Fibroblast of the conjunctiva (primary cell): ENCODE measurements around the gene IST1.
"Not testable (repeated sequence)": the region's sequence is repeated elsewhere in the genome, so short reads cannot be mapped to it uniquely, and the experiment has no call there.

Experiments
- DNase-seq: peaks from one replicate; pipeline ENCODE4 v3.0.0-alpha.2; 2010; ENCODE audit warnings: low read depth

The IST1 gene

DNA sequence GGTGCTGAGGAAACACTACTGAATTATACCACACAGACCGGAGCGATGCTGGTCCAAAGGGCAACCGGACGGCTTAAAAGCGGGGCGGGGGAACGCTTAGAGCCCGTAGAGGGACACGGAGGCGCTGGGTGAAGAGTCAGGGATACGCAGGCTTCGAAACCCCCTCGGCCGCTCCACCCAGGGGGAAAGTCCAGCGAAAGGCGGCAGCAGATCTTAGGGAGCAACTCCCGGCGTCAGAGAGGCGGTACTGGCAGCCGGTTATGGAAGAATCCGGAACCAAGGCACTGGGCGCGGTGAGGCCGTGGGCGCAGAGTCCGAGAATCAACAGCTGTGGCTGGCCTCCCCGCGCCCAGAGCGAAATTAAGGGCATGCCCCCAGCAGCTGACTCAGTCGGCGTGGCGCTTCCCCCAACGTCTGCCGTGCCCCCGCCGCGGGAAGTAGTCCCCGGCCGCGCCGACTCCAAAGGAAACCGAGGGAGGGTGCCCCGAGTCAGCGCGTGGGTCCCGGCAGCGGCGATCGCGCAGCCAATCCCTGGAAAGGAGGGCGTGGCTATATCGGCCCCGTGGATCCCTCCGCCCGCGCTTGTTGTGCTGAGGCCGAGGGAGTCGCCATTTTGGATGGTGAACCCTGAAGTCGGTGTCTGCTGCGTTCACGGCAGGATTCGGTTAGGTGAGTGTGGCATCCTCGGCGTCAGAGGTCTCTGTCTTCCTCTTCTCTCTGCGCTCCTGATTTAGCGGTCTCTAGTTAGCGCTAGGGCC, at the start of gene IST1:
IST1 (plus strand) TSS at position 611 of the 758 bp plus-strand sequence. CDS start 20,110 bp downstream, outside the sequence.
- DNase-seq, result peak; percentile 96

- peak; percentile 83 for DNase-seq
Observed at GRCh38 chr16:71845639-71846430, 49.5 kb upstream of the IST1 start, which contains the start of gene ATXN1L. TSS of gene ATXN1L (plus strand) at chr16:71845976. CDS start at chr16:71849741, 3,765 bp downstream.

- no peak for DNase-seq
Observed at GRCh38 chr16:71846431-71846830, 48.9 kb upstream of the IST1 start.

DNA sequence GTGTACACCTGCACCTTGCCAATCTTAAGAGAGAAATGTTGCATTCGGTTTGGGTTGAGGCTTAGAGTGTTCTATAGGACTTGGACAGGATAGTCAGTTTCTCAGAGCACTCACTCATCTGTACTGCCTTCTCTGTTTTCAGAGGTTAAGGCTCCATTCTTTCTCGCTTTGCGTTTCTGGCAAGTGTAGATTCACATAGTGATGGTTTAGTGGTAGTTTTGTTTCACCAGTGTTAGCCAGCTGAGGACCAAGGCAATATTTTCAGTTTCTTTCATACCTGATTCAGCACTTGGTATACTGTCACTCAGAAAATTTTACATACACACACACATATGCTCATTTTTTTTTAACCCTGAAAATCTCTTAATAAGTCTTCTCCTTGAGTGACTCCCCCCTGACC, 48.2 kb upstream of the IST1 start:
- DNase-seq, result no peak

- DNase-seq, result no peak
Observed at GRCh38 chr16:71848622-71849021, 46.7 kb upstream of the IST1 start.

DNA sequence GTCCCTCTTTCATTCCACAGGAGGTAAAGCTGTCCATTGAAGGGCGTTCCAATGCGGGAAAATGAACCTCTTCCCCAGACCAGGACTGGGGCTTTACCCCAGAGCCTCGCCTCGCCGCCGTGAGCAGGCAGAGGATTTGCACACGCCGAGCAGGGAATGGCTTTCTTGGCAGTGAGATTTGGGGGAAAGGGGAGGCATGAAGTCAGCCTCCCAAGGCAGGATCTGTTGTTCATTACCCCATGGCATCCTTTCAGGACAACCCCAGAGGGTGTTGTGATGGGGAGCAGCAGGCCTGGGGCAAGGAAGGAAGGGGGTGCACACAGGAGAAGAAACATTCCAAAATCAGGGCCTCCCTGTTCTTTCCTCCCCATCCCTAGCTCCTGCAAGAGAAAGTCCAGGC, 43.6 kb upstream of the IST1 start:
- peak; percentile 24 for DNase-seq

DNA sequence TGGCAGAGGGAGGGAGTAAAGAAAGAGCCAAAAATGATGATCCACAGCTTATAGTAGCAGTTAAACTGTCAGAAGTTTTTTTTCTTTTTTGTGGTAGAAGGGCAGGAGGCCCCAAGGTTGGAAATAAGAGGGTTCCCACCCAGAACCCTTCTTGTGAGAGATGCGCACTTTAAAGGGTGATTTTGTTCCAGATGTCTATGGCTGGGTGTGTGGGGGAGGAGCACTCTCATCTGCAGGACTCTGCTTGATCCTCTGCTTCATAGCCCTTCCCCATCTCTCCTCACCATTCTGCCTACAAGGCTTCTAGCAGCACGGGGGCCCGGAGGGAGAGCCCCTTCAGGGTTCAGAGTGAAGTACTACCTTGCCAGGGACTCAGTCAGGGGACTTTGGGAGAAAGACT, 43.2 kb upstream of the IST1 start:
- DNase-seq, result no peak

- no peak for DNase-seq
Observed at GRCh38 chr16:71852561-71852960, 42.8 kb upstream of the IST1 start.

- DNase-seq, result no peak
Observed at GRCh38 chr16:71853413-71853812, 41.9 kb upstream of the IST1 start.

- DNase-seq, result no peak
Observed at GRCh38 chr16:71854369-71854948, 40.9 kb upstream of the IST1 start.

DNA sequence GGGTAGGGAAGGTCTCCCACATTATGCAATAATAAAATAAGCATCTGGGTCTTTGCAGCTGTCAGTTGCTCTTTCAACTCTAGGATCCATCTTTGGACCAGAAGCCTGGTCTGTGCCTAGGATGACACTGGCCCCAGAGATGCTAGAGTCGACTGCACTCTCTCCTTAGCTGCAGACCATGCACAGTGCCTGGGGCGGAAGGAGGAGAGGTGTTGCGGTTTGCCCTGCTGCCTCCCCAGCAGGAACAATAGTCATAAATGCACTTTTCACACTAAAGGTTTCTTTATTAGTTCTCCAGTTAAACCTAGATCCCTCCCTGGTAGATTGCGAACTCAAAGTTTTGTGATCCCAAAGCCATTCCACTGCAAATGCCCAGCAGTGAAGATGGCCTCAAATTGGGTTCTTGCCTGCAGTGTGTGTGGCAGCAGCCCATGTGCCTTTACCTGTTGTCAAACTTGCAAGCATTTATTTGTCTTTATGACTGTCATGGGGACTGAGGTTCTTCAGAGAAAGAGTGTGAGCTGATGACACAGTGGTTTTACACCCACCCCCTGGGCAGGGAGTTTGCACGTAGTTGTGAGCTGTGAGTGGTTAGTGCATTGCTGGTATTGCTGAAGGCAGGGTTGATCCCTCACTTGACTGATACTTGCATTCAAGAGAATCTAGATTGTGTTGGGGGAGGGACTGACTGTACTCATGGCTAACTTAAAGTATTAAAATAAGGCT, 39.2 kb upstream of the IST1 start:
- no peak for DNase-seq

DNA sequence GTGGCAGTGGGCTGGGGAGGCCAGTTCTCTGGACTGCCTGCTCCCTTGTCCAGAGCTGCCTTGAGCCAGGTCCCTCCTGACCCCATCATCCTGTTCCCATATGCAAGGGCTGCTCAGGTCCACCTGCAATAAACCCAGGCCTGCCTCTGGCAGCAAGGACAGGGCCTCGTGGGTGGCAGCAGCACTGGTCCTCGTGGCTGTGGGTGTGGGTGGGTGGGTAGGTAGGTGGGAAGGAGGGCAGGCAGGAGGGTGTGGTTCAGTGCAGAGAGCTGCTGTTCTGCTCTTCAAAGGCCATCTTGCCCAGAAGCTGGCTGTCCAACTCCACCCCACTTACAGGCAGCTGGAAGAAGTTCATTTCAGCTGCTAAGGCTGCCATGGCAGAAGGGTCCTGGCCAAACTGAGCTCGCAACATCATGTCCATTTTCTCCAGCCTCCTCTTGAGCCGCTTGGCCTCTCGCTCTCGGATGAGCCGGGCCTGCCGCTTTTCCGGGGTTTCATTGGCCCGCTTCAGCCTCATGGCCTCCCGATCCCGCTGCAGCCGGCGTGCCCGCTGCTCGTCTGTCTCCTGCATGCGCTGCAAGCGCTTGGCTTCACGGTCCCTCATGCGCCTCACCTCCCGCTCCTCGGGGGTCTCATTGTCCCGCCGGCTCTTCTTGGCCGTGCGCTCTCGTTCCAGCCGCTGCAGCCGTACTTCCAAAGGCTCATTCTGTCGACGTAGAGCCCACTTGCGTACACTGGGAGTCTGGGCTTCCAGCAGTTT, 35.4 kb upstream of the IST1 start:
- DNase-seq, result no peak

GRCh38 chr16:71863995-71864394, 31.3 kb upstream of the IST1 start:
- no peak for DNase-seq

DNA sequence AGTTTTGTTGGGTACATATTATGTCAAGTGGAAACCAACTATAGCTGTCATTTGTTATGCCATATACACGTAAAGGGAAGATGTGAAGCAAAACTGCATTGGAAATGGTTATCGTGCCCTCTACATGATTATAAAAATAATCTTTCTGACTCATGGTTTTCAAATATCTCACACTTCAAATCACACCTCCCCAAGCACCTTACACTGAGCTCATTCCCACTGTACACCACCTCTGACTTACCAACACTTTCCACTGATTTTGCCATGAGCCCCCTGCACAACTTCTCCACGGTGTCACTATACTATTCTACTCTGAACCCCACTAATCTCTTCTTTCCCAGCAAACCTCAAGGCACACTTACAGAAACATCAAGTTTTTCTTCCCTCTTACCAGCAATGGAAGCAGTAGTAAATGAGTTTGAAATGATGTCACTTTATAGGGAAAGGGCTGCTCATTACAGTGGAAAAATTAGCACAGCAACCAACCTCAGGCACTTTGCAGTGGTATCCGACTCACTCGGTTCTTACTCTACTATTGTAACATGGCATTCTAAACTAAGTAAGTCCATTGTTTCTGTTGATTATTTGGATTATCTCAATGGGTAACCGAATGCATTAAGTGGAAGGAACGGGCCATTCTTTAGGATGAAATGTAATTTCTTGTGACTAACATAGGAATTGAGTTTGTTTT, 30.0 kb upstream of the IST1 start:
- no peak for DNase-seq

DNA sequence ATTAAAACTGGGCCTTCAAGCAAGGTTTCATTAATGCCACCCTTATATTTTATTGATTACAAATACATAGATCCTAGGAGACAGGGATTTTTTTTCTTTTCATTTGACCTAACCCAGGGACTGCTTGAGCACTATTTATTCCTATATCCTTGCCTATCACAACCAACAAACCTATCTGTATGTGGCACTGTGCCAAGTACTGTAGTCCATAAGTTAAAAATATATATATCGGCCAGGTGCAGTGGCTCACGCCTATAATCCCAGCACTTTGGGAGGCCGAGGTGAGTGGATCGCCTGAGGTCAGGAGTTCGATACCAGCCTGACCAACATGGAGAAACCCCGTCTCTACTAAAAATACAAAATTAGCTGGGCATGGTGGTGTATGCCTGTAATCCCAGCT, 28.2 kb upstream of the IST1 start:
- DNase-seq, result not testable (repeated sequence)

GRCh38 chr16:71867939-71868338, 27.4 kb upstream of the IST1 start:
- DNase-seq, result no peak

DNA sequence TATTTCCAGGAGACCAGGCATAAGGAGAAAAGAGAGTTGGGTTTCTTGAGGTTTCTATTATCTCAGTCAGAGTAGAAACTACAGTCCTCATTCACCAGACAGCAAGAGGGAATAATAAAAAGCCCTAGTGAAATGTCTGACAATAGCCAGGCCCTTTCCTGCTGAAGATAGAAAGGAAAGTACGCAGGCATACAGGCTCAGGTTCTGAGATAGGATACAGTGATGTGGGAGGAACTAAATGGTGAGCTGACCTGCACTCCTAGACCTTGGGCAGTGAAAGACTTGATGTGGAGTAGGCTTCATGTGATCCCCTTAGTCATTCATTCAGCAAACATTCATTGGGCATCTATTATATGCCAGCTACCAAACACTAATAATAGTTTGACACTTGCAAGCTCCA, 26.2 kb upstream of the IST1 start:
- DNase-seq, result no peak

DNA sequence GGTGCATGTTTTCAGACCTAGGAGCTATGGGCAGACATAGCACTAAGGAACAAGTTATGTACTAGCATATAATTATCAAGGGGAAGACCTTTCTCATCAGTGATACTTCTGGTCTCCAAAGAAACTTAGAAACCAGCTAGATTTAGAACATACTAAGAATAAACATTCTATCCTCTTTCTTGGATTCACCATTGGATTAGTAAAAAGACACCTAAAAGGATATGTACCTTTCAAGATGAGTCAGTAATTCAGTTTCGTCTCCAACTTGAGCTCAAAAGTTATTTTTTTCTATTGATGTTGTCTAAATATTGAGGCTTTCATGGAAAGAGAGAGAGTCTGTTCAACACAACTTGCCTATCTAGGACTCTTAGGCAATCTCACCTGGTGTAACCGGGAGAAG, 24.5 kb upstream of the IST1 start:
- DNase-seq, result no peak

DNA sequence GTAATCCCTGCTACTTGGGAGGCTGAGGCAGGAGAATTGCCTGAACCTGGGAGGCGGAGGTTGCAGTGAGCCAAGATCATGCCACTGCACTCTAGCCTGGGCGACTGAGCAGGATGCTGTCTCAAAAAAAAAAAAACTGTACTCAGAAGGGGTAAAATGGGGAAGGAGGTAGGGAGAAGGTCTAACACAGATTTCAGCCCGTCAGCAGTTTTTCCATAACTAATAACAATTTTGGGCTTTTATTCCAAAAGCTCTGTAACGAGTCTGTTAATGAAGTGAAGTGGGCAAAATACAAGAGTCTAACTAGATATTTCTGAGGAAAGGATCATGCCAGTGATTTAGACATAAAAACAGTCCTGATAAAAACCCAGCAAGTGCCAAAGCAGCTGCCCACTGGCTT, 22.1 kb upstream of the IST1 start:
- DNase-seq, result no peak

GRCh38 chr16:71878911-71879310, 16.4 kb upstream of the IST1 start:
- no peak for DNase-seq

DNA sequence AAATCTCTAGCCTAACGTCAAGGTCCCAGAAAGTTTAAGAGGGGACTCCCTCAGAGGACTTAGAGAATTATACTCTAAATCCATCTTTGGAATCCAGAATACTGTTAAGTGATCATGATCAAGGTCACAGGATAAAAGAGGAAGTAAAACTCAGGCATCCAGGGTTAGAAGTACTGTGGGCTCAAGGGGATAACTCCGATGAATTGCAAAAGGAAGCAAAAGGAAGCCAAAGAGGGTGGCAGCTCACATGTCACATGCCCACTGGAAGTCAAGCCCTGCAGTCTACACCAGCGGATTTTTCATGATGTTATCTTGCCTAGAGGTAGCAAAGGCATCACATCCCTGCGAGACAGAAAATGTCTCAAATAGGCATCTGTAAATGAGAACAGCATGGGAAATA, 15.2 kb upstream of the IST1 start:
- no peak for DNase-seq
